ENCODE data around the gene ZNRF1.

DNA sequence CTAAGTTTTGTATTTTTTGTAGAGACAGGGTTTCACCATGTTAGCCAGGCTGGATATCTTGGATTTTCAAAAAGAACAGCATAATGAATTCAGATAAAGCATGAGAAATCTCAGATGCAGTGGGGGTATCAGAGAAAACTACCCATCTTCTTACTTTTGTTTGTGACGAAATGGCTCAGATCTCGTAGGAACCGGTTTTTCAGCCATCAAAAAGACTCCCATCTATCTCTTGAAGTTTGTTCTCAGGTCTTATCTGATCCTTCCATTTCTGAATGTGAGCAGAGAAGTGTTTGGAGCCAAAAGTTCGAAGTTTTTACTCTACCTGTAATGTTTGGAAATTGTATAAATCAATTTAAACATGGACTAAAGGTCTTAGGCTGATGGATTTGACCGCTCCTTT, 60.6 kb downstream of the ZNRF1 start:
- TF ChIP-seq, protein P1, sequence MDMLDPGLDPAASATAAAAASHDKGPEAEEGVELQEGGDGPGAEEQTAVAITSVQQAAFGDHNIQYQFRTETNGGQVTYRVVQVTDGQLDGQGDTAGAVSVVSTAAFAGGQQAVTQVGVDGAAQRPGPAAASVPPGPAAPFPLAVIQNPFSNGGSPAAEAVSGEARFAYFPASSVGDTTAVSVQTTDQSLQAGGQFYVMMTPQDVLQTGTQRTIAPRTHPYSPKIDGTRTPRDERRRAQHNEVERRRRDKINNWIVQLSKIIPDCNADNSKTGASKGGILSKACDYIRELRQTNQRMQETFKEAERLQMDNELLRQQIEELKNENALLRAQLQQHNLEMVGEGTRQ (IDR thresholded peaks at IDR 0.05; ENCODE audit: low read depth, low read length), result no peak
- no peak for TF ChIP-seq CTCF (conservative IDR thresholded peaks at IDR 0.05; ENCODE audit: low read depth, low read length)
- no peak for TF ChIP-seq POLR2A (IDR thresholded peaks at IDR 0.05; ENCODE audit: low read depth, low read length)
- no peak for TF ChIP-seq CEBPB (IDR thresholded peaks at IDR 0.05; ENCODE audit: low read depth, low read length)
- no peak for TF ChIP-seq NFE2L2 (IDR thresholded peaks at IDR 0.05; ENCODE audit: low read depth, low read length)
- TF ChIP-seq BHLHE40 (IDR thresholded peaks at IDR 0.05; ENCODE audit: low read depth, low read length), result no peak
- TF ChIP-seq RFX5 (IDR thresholded peaks at IDR 0.05; ENCODE audit: low read depth, low read length), result no peak
- no peak for TF ChIP-seq MAFK (IDR thresholded peaks at IDR 0.05; ENCODE audit: low read depth, low read length)
- no peak for TF ChIP-seq MXI1 (IDR thresholded peaks at IDR 0.05; ENCODE audit: borderline replicate concordance, low read depth, low read length)
